Left cardiac atrium (tissue), 2 donors: ENCODE measurements around the gene ZNF570. TPM values are rescaled to one million over a fixed set of nuclear protein-coding genes. Genes with fewer than 3 reads are reported as not detected.

ENCODE experiments used
- total RNA-seq, 2 donors: library from RNA; stranded (reverse); fragmentation: NEBNext Ultra II Directional; extraction: Animal tissue kit (Norgen Biotek cat#: 25700); gene quantifications; one replicate each; pipeline ENCODE4 v1.2.1, GENCODE V29; 2021
- donor health status: DM: no; HTN: yes; CAD: no; lungs with severe emphysema.
- donor health status: DM: yes; HTN: yes; CAD: no.

Gene ZNF570
- total RNA-seq, 2 donors from 2014 or later: 6.3 to 6.5 TPM

Other genes with a start within 250 kb of the ZNF570 start
- 1 to 10 TPM; 6.1 to 7.1 TPM for gene ZNF527, start 98.3 kb upstream of the ZNF570 start, total RNA-seq
- gene ZNF569, start 1.9 kb upstream of the ZNF570 start, total RNA-seq: 1 to 10 TPM; 6.1 to 6.8 TPM
- 1 to 10 TPM; 5.1 to 6.3 TPM for gene ZNF793, start 37.6 kb downstream of the ZNF570 start, total RNA-seq
- 1 to 10 TPM; 3.4 to 4.5 TPM for gene ZNF571, start 125.4 kb downstream of the ZNF570 start, total RNA-seq
- gene ZNF540, start 125.5 kb downstream of the ZNF570 start, total RNA-seq: 1 to 10 TPM; 5.3 to 7.4 TPM
- 1 to 10 TPM; 5.8 to 7.3 TPM for gene ZFP30, start 186.1 kb downstream of the ZNF570 start, total RNA-seq